ENCODE data around the gene TCF7L1. TPM values are rescaled to one million over a fixed set of nuclear protein-coding genes. Genes with fewer than 3 reads are reported as not detected.
A peak's percentile ranks its signal among the peaks of the same experiment; 100 is the strongest.

The TCF7L1 gene
- polyA plus RNA-seq, 10 donors, result 31.2 to 48.0 (median 36.8) TPM

DNA sequence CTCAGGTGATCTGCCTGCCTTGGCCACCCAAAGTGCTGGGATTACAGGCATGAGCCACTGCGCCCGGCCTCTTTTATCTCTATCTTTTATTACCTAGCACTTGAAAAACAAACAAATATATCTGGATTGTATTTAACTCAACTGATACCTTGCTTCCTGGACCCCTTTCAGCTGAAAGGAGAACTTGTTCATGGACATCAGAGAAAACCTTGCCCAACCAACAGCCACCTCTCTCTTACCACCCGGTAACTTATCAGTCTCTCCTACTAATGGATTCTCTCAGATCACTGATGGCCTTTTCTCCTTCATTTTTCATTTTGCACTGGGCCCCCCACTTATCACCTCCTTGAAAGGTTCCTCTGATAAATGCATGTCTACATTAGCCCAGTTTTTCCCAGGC is 214.4 kb downstream of the TCF7L1 start:
- DNase-seq, result no peak

DNA sequence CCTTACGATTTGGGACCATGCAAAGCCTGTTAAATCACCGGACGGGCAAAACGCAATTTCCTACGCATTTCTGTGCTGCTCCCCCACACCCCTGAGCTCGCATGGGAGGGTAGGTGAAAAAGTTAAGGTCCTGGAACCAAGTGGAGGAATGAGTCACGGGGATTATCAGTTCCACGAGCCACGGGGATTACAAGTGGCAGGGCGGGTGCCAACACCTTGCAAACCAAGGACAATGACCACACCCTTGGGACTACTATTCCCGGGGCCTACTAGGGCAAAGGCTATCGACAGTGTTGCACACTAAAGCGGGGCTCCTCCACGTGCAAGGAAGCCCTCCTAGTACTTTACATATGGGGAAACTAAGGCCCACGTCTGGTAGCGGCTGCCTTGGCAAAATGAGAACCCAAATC is 220.7 kb downstream of the TCF7L1 start:
- peak in 1 of 3 donors; percentile 18 for DNase-seq

GRCh38 chr2:85354286-85355072 is 221.3 kb downstream of the TCF7L1 start, which contains the start of the genes ELMOD3 and RETSAT:
TSS of gene ELMOD3 (plus strand) at chr2:85354769. CDS start at chr2:85357199, 2,430 bp downstream.
TSS of gene RETSAT (minus strand) at chr2:85354528. CDS start at chr2:85354507, 21 bp downstream.
- peak; percentile 99 to 100 (median 99) for DNase-seq

- DNase-seq, result peak in 1 of 3 donors; percentile 8
These were observed 221.8 kb downstream of the TCF7L1 start for GRCh38 chr2:85355073-85355410.

DNA sequence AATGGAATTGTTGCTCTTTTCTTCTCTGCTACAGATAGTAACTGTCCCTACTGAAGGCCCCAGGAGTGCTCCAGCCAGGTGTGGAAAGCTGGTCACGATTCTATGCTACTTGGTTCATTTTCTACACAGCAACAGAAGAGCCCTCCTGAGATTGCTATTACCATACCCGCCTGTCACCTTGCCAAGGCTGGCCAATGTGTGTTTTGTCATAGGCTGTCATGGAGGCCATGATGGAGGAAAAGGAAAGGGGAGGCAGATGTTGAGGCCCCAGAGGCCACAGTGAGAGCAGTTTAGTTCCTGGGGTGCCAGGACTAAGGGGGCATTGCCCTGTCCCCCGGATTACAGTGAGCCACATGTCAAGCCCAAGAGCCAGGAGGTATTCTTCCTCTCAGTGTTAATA is 222.3 kb downstream of the TCF7L1 start:
- no peak for DNase-seq

DNA sequence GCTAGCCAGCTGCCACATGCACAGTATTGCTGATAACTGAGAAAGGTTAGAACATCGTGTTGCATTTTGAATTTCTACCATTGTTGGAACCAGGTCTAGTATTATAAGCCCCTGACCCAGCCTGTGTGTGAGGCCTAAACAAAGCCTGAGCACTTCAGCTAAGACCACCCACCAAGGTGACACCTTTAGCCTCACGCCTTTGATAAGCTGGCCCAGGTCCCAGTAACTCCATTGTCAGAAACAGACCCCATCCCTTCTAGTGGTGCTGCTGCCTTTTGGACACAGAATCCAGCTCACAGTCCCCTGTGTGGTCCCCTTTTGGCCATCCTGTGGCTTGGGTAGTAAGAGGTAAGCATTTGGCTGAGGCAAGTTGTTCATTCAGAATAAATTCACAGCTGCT is 223.0 kb downstream of the TCF7L1 start:
- no peak for DNase-seq

DNA sequence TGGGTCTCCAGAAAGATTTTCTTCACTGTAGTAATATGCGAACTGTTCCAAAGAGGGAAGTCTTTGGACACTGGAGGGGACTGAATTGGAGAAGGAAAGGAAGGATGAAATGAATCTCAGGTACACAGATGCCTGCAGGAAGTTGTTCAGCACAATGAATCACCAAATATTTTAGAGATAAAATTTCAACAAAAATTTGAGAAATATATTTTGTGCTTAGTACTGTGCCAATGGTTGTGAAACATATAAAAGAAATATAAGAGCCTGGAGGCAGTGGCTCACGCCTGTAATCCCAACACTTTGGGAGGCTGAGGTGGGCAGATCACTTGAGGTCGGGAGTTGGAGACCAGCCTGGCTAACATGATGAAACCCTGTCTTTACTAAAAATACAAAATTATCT is 224.5 kb downstream of the TCF7L1 start:
- no peak for DNase-seq

Other genes starting within 250 kb of the TCF7L1 start
- 1,000 to 10,000 TPM; 1,032 to 1,730 (median 1,254) TPM for gene TMSB10, start 227.7 kb upstream of the TCF7L1 start, polyA plus RNA-seq (ENCODE audit: insufficient read length in 10 of 10)
- gene KCMF1, start 162.2 kb upstream of the TCF7L1 start, polyA plus RNA-seq (ENCODE audit: insufficient read length in 10 of 10), result 10 to 100 TPM; 36.0 to 56.3 (median 46.3) TPM
- gene TGOLN2, start 194.6 kb downstream of the TCF7L1 start, polyA plus RNA-seq (ENCODE audit: insufficient read length in 10 of 10), result 10 to 100 TPM; 52.2 to 75.0 (median 67.5) TPM
- 10 to 100 TPM; 12.1 to 17.8 (median 15.5) TPM for gene RETSAT, start 221.1 kb downstream of the TCF7L1 start, polyA plus RNA-seq (ENCODE audit: insufficient read length in 10 of 10)
- 10 to 100 TPM; 11.1 to 21.3 (median 13.8) TPM for gene ELMOD3, start 221.4 kb downstream of the TCF7L1 start, polyA plus RNA-seq (ENCODE audit: insufficient read length in 10 of 10)